ENCODE results near the gene GAL3ST2.
"Not testable (repeated sequence)": the region's sequence is repeated elsewhere in the genome, so short reads cannot be mapped to it uniquely, and the experiment has no call there.

GAL3ST2 gene

DNA sequence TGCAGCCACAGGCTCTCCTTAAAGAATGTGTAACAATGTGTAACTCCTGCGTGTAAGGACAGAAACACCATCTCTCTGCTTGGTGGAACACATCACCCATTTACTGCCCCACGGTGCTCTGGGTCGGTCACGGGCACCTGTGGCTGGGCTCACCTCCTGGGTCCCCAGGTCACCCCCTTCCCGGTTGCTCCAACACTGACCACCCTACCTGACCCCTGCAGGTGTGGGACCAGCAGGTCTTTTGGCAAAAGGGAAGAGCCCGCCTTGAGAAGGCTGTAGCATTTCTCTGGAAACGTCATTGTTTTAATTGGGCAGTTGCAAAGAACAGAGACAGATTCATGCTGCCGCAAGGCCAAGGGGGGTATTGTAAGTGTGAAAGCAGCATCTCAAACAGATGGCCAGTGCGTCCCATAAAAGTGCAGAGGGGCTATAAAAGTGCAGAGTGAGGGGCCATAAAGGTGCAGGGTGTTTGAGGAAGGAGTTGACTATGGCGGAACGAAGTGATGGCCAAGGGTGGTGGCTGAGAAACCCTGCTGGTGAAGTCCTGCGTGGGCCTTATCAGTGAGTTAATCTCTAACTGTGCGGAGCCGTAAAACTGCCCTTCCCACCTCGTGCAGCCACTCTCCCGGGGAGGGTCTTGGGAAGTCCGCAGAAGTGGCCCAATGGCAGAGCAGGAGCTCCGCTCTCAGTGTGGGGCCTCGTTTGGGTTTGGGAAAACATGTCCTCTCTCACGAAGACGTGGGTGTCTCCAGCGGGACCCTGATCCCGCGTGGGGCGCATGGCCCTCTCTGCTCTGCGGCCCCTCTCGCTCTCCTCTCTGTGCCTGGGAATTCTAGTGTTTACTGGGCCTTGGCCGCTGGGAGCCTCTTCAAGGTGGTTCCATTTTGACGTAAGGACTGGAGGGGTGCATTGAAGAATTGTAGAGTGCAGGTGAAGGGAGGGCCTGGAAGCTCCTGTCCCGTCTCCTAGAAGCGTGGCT lies 18.7 kb downstream of the GAL3ST2 start:
- no peak for DNase-seq (ENCODE audit: low read depth)

DNA sequence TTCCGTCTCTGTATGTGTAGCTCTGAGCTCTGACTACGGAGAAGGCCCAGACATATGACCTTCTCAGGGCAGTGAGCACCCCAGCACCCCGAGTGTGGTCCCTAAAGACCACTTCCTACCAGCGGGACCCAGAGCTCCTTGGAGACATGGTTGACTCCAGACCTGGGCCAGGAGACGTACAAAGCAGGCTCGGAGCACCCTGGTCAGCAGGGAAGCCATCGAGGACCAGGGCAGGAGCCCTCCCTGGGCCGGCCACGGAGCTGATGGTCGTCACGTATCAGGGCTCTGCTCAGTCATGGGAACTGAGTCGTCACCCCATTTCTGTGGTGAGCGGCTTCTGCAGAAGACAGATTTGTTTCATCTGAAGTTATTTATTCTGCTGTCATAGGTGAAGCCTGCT lies 19.6 kb downstream of the GAL3ST2 start:
- no peak for DNase-seq (ENCODE audit: low read depth)

DNA sequence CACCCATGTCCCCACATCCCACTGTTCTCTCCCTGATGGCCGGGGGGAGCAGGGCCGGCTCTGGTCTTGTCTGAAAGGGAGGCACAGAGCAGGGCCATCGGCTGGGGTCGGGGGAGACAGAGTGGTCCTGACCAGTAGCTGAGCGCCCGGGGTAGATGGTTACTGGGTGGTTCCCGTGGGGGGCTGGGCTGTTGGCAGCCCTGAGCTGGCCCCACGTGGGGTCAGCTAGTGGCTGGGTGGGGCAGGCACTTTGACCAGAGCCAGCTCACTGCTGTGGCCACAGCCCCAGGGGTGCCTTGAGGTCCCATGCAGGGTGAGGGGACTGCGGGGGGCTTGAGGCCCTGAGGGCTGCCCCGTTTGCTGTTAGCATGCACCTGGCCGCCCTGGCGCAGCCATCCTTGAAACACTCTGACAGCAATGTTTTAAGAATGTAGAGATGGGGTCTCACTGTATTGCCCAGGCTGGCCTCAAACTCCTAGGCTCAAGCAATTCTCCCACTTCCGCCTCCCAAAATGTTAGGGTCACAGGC lies 20.1 kb downstream of the GAL3ST2 start:
- DNase-seq (ENCODE audit: low read depth): no peak

DNA sequence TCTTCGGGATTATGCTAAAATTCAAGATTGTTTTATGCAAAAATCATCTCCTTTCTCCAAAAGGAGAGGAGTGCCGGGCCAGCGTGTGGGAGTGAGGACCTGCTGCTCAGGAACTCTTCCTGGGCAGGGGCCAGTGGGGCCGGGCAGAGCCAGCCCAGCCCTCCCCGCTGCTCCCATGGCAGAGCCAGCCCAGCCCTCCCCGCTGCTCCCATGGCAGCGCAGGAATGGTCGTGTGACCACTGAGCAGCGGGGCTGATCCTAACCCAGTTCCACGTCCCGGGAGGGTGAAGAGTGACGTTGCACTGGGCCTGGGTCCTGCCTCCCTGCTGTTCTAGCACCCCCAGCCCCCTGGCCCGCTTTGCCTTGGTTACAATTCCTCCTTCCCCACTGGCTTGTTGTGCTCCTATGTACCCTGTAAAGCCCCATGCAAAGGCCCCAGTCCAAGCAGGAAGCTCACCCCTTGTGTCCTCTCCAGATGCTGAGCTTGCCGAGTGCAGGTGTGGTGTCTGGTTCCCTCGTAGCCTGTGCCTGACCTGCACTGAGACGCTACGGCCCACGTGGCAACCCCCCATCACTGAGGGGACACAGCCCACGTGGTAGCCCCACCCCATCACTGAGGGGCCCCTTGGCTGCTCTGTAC lies 20.9 kb downstream of the GAL3ST2 start:
- DNase-seq (ENCODE audit: low read depth): no peak

DNA sequence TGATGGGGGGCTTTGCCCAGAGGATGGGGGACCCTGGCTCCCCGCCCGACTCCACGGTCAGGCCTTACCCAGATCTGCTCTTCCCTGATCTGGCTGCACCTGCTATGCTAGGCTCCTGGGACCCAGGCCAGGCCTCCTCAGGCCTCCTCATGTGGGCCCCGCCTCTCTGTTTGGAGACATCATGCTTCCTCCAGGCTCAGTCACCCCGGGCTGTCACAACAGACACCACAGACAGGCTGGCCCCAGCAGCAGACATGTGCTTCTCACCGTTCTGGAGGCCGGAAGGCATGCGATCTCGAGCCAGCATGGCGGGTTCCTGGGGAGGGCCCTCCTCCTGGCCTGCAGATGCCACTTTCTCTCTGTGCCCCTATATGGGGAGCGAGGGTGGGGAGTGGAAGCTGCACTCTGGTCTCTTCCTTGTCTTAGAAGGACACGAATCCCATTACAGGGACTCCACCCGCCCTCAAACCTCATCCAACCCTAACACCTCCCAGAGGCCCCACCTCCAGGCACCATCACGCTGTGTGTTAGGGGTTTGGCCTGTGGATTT lies 21.5 kb downstream of the GAL3ST2 start:
- no peak for DNase-seq (ENCODE audit: low read depth)

DNA sequence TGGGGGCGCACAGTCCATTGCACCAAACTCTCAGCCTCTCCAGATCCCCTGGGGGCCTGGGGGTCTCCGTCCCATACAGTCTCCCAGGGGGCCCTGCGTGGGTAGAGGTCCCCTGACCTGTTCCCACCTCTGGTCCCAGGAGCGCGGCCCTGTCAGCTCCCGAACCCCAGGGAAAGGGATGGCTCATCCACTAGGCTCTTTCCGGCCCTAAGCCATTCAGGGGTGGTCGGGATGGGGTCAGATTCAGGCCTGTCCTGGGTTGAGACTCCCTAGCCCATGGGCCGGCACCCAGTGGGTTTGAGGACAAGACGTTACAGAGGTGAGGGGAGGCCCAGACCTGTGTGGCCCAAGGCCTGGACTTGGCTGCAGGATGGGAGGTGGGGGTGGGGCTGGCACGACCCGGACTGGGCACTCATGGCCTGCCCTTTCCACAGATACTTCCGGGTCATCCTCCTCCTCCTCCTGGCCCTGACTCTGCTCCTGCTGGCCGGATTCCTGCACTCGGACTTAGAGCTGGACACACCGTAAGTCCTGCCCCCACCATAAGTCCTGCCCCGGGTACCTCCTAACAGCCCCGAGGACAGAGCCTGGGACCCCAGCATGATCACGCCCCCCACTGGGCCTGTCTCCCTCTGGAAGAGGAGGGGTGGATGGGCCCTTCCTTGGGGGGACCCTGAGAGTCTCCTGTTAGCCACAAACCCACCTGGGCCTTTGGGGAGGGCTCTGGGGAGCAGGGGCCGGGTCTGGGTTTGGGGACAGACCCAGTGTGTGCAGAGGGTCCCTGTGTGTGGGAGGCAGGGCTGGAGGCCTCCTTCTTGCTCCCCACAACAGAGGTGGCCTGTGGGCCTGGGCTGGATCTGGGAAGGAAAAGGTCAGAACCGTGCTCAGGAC lies 22.3 kb downstream of the GAL3ST2 start:
- no peak for DNase-seq (ENCODE audit: low read depth)

DNA sequence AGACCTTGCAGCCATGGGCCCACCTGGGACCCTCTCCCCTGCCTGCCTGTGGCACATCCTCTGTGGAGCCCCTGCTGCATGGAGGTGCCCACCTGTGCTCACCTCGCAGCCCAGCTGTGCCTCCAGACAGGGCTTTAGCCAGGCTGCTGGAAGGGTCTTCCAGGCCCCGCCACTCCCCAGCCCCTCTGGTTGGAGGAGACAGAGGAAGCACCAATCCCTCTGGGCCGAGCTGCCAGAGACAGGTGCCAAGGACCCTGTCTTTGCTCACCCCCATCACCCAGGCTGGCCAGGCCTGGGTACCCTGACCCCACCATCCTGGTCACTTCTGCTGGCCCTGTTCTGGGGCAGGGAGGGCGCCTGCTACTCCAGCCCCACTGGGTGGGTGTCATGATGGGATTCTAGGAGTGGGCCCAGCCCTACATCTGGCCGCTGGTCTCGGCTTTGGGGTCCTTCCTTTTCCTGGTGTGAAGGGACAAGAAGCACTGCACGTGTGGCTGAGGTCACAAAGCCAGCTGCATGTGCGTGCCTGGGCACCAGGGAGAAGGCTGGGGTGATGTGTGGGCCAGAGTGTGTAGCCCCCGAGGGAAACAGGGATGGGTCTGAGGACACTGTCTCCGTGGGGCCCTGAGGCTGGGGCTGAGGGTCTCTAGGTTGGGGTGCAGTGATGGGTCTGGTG lies 23.0 kb downstream of the GAL3ST2 start:
- no peak for DNase-seq (ENCODE audit: low read depth)

DNA sequence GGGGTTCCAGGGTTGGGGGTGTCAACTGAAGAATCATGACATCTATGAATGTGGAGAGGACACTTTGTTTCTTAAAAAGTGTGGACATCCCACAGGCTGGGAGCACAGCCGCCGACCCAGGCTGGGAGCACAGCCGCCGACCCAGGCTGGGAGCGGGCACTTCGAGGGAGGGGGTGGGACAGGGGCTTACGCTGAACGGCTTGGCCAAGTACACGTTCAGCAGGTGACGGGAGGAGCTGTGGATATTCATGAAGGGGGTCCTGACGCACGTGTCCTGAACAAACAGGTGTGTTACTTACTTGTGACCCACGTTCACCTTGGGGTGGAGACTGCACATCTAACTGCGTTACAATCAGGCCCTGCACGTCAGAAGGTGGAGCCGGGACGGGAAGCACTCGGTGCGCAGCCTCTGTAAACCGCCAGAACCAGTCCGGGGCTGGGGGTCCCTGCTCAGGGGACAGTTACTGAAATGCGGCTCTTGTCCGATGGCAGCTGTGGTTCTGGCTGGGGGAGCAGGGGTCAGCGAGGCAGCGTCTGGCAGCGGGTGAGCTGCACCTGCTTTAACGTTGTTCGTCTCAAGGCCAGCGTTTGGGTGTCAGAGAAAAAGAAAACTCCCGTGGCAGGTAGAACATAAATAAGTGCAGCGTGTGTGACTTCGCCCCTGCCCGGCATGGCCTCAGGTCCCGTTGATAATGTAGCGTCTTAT lies 23.7 kb downstream of the GAL3ST2 start:
- DNase-seq (ENCODE audit: low read depth): not testable (repeated sequence)

DNA sequence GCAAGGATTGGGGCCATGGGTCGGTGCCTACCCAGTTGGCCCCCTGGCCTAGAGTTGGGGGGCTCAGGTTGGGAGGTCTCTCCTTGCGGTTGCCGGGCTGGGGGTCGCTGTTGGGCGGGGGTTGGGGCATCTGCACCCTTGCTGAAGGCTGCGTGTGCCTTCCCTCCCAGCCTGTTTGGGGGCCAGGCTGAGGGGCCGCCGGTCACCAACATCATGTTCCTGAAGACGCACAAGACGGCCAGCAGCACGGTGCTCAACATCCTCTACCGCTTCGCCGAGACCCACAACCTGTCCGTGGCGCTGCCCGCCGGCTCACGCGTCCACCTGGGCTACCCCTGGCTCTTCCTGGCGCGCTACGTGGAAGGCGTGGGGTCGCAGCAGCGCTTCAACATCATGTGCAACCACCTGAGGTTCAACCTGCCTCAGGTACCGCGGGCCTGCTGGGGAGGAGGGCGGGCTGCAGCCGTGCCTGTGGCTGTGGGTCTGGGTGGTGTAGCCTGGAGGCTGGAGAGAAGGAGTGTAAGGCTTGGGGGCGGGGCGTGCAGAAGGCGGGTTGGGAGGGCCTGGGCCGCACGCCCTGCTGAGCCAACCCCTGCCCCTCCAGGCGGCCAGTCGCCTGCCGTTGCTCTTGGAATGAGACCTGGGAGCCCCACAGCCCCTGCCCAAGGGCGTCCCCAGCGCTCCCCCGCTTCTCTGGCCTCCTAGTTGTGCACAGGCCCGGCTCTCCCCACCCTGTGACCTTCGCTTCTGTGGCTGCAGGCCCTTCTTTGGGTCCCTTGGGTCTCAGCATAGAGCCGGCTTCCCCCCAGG lies 25.2 kb downstream of the GAL3ST2 start:
- no peak for DNase-seq (ENCODE audit: low read depth)

DNA sequence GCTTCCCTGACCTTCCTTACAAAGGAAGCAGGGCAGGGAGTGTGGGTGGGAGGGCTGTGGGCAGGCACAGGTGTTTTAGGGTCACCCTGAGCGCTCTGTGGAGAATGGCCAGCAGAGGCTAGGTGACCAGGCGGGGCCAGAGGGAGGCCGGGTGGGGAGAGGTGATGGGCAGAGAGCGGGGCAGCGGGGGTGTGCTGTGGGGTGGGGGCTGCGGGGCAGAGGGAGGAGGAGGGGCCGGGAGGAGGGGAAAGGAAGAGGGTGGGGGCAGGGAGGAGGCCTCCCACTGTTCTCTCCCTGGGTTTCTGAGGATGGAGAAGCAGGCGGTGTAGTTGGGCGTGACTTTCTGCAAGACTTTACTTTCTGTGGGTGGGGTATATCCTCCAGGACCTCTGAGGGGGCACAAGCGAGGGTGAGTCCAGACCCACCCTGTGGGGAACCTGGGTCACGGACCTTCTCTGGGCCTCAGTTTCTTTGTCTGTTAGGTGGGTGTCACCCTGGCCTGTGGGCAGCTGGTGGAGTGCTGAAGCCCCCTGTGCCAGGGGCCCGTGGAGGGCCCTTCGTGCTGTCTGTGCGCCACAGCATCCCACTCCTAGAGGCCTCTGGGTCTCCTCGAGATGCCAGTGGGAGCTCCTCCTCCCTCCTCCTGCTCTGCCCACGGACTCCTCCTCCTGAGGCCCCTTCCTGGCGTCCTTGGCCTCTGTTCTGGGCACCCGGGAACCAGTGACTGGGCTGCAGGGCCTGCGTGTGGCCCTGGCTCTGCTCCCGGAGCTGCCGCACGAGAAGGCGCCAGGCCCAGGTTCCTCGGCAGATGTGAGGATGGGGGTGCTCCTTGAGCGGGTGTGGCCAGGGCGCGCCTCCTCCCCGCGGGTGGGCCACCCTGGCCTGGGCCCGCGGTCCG lies 26.0 kb downstream of the GAL3ST2 start:
- no peak for DNase-seq (ENCODE audit: low read depth)

DNA sequence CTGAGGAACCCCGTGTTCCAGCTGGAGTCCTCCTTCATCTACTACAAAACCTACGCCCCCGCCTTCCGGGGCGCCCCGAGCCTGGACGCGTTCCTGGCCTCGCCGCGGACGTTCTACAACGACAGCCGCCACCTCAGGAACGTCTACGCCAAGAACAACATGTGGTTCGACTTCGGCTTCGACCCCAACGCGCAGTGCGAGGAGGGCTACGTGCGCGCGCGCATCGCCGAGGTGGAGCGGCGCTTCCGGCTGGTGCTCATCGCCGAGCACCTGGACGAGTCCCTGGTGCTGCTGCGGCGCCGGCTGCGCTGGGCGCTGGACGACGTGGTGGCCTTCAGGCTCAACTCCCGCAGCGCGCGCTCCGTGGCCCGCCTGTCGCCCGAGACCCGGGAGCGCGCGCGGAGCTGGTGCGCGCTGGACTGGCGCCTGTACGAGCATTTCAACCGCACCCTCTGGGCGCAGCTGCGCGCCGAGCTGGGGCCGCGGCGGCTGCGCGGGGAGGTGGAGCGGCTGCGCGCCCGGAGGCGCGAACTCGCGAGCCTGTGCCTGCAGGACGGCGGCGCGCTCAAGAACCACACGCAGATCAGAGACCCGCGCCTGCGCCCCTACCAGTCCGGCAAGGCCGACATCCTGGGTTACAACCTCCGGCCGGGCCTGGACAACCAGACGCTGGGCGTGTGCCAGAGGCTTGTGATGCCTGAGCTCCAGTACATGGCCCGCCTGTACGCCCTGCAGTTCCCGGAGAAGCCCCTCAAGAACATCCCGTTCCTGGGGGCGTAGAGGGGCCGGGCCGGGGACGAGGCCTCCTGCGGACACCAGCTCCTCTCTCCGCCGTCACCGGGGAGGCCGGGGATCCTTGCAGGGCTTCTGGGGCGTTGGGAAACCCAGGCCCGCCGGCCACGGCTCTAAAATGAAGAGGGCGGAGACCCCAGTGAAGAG lies 27.0 kb downstream of the GAL3ST2 start:
- DNase-seq (ENCODE audit: low read depth): no peak

DNA sequence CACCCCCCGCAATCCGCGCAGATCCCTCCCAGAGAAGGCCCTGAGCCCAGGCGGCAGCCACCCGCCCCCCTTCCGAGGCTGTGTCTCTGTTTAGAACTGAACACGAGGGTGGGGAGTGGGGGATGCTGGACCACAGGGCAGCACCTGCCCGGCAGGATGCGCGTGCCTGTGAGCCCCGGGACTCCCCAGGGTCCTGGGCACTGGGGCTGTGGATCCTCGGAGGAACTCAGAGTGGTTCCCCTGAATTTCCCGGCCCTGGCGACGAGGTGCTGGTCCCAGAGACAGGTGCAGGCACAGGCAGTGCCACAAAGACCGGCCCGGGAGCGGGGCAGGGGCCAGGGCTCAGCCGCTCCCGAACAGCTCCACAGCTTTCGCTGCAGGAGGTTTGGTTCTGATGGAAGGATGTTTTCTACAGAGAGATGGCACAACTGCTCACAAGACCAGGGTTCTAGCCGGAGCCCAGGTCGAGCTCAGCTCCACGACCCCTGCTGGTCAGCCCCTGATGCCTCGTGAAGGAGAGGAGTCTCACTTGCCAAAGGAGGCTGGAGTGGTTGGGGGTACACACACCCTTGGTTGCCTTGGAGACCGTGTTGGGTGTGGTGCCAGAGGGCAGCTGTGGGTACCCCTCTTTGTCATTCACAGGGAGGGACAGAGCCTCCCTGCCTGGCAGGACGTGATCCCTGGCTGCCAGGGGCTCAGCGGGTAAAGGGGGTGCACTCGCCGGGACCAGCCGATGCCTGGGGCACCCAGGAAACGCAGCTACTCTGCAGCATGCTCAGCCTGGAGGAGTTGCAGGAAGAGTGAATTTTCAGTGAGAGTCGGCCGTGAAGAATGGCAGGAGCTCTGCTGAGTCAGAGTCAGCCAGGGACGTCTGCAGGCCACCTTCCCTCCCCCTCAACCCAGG lies 28.0 kb downstream of the GAL3ST2 start:
- no peak for DNase-seq (ENCODE audit: low read depth)

DNA sequence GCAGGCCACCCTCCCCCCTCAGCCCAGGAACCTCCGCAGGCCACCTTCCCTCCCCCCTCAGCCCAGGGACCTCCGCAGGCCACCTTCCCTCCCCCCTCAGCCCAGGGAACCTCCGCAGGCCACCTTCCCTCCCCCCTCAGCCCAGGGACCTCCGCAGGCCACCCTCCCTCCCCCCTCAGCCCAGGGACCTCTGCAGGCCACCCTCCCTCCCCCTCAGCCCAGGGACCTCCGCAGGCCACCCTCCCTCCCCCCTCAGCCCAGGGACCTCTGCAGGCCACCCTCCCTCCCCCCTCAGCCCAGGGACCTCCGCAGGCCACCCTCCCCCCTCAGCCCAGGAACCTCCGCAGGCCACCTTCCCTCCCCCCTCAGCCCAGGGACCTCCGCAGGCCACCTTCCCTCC lies 29.6 kb downstream of the GAL3ST2 start:
- not testable (repeated sequence) for DNase-seq (ENCODE audit: low read depth)

DNA sequence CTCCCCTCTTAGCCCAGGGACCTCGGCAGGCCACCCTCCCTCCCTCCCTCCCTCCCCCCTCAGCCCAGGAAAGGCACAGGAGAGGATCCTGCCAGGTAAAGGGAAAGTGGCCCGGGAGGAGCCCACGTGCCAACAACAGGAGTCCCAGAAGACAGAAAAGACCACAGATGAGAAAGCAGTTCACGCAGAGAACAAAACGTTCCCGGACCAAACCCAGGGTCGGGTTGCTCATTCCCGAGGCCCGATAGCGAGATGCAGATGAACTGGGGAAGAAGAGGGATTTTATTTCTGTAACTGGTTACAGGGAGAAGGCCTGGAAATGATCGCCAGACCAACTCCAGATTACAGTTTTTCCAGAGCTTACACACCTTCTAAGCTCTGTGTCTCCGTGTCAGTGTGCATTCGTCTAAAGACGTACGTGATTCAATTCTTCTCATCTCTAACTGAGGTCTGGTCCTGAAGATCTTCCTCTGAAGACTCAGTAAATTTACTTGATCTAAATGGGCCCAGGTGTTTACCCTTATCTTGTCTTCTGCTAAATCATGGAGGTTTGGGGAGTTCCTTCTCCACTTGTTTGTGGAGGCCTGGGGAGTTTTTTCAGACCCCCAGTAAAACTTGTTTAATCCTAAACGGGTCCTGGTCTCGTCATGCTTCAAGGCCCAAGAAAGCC lies 31.6 kb downstream of the GAL3ST2 start:
- no peak for DNase-seq (ENCODE audit: low read depth)

DNA sequence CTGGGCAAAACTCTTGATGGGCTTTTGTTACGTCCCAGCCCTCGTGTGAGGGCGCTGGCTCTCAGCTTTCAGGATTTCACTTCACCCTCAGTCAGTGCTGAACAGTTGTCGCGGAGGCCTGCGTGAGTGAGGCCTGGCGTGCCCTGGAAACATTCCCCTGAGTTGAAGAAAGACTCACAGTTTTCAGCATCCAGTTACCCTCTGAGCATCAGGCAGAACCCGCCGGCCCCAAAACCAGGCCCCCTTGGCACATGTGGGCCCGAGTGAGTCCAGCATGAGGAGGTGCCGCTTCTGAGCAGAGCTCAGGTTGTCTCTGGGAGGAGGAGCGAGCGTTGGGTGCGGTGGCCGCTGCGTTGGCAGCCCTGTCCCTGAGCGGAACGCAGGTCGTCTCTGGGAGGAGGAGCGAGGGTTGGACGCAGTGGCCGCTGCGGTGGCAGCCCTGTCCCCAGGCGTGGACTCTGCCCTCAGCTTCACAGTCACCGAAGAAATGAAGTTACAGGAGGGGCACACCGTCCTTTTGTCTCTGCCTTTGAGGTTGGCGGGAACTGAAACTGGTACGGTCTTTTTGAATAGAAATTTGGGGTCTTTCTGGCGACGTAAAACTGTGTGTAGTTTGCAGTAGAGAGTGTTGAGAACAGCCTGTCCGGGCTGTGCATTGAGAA lies 32.2 kb downstream of the GAL3ST2 start, which contains the start of gene NEU4:
TSS of gene NEU4 (plus strand) at position 473 of the 662 bp plus-strand sequence. CDS start 5,292 bp downstream, outside the sequence.
- DNase-seq (ENCODE audit: low read depth): no peak
